H9 (cell line): ENCODE results near the gene SGCD. TPM values are rescaled to one million over a fixed set of nuclear protein-coding genes. Genes with fewer than 3 reads are reported as not detected.

Experiments used
- DNase-seq: peaks from one replicate; pipeline ENCODE4 v3.0.0-alpha.2; 2017
- H2AFZ ChIP-seq: one replicate; pipeline ENCODE4 v1.6.1; 2013; ENCODE audit warnings: mild to moderate bottlenecking, low read length, control low read depth, moderate library complexity
- H2AK5ac ChIP-seq: 2 replicates; pipeline ENCODE4 v1.6.1; 2013; ENCODE audit warnings: low read length, control low read depth, mixed read lengths; ENCODE audit not compliant: insufficient read length
- H2BK120ac ChIP-seq: one replicate; pipeline ENCODE4 v1.6.1; 2013; ENCODE audit warnings: low read depth, mild to moderate bottlenecking, low read length, control low read depth, inconsistent platforms; ENCODE audit not compliant: poor library complexity, severe bottlenecking
- H2BK12ac ChIP-seq: 2 replicates; pipeline ENCODE4 v1.6.1; 2013; ENCODE audit warnings: low read length, control low read depth, mixed read lengths, low read depth; ENCODE audit not compliant: insufficient read length
- H2BK15ac ChIP-seq: 2 replicates; pipeline ENCODE4 v1.6.1; 2013; ENCODE audit warnings: low read depth, low read length, control low read depth
- H2BK20ac ChIP-seq: one replicate; pipeline ENCODE4 v1.6.1; 2013; ENCODE audit warnings: low read depth, mild to moderate bottlenecking, low read length, control low read depth, inconsistent platforms; ENCODE audit not compliant: poor library complexity, severe bottlenecking
- H2BK5ac ChIP-seq: 2 replicates; pipeline ENCODE4 v1.6.1; 2013; ENCODE audit warnings: low read length, control low read depth, mixed read lengths; ENCODE audit not compliant: insufficient read length
- H3K14ac ChIP-seq: 2 replicates; pipeline ENCODE4 v1.6.1; 2013; ENCODE audit warnings: low read length, control low read depth; ENCODE audit not compliant: insufficient read depth
- H3K18ac ChIP-seq: 2 replicates; pipeline ENCODE4 v1.6.1; 2013; ENCODE audit warnings: low read depth, mild to moderate bottlenecking, mixed read lengths, low read length, control low read depth; ENCODE audit not compliant: insufficient read length
- H3K23ac ChIP-seq: 2 replicates; pipeline ENCODE4 v1.6.1; 2013; ENCODE audit warnings: low read length, control low read depth, mixed read lengths, low read depth; ENCODE audit not compliant: insufficient read length
- H3K23me2 ChIP-seq: 2 replicates; pipeline ENCODE4 v1.6.1; 2013; ENCODE audit warnings: low read depth, mild to moderate bottlenecking, mixed read lengths, low read length, control low read depth; ENCODE audit not compliant: insufficient read length, poor library complexity, severe bottlenecking
- H3K27ac ChIP-seq: 2 replicates; pipeline ENCODE4 v1.5.1; 2013; ENCODE audit warnings: low read length, control low read depth, mixed read lengths, low read depth; ENCODE audit not compliant: insufficient read length
- H3K27me3 ChIP-seq: 2 replicates; pipeline ENCODE4 v1.6.1; 2013; ENCODE audit warnings: low read length, control low read depth, inconsistent platforms; ENCODE audit not compliant: insufficient read depth
- H3K4ac ChIP-seq: 2 replicates; pipeline ENCODE4 v1.6.1; 2013; ENCODE audit warnings: low read depth, mild to moderate bottlenecking, control low read depth, inconsistent platforms, low read length, moderate library complexity
- H3K4me1 ChIP-seq: 2 replicates; pipeline ENCODE4 v1.6.1; 2013; ENCODE audit warnings: low read length, control low read depth, inconsistent platforms; ENCODE audit not compliant: insufficient read depth
- H3K4me2 ChIP-seq: 2 replicates; pipeline ENCODE4 v1.6.1; 2013; ENCODE audit warnings: low read length, control low read depth, mixed read lengths; ENCODE audit not compliant: insufficient read length, insufficient read depth
- H3K56ac ChIP-seq: 2 replicates; pipeline ENCODE4 v1.6.1; 2013; ENCODE audit warnings: low read depth, mild to moderate bottlenecking, mixed read lengths, low read length, control low read depth; ENCODE audit not compliant: insufficient read length
- H3K79me1 ChIP-seq: 2 replicates; pipeline ENCODE4 v1.6.1; 2013; ENCODE audit warnings: low read depth, mild to moderate bottlenecking, moderate library complexity, low read length, control low read depth, inconsistent platforms; ENCODE audit not compliant: insufficient read depth, poor library complexity, severe bottlenecking
- H3K79me2 ChIP-seq: 2 replicates; pipeline ENCODE4 v1.6.1; 2013; ENCODE audit warnings: low read length, control low read depth, inconsistent platforms; ENCODE audit not compliant: insufficient read depth
- H3K9ac ChIP-seq: 2 replicates; pipeline ENCODE4 v1.6.1; 2013; ENCODE audit warnings: low read length, control low read depth, mixed read lengths; ENCODE audit not compliant: insufficient read length; ENCODE audit errors: extremely low read depth
- H3K9me3 ChIP-seq: one replicate; pipeline ENCODE4 v1.6.1; 2013; ENCODE audit warnings: low read depth, low read length, inconsistent platforms; ENCODE audit not compliant: control insufficient read depth
- H3T11ph ChIP-seq: one replicate; pipeline ENCODE4 v1.6.1; 2013; ENCODE audit warnings: mild to moderate bottlenecking, low read length, control low read depth, inconsistent platforms
- H4K20me1 ChIP-seq: one replicate; pipeline ENCODE4 v1.6.1; 2013; ENCODE audit not compliant: control insufficient read depth, insufficient read length, insufficient read depth
- H4K5ac ChIP-seq: 2 replicates; pipeline ENCODE4 v1.6.1; 2013; ENCODE audit warnings: low read depth, mild to moderate bottlenecking, mixed read lengths, low read length, control low read depth; ENCODE audit not compliant: insufficient read length
- H4K8ac ChIP-seq: replicated peaks from 2 replicates; pipeline ENCODE4 v1.6.1; 2013; ENCODE audit warnings: low read length, control low read depth, mixed read lengths, low read depth; ENCODE audit not compliant: insufficient read length
- H4K91ac ChIP-seq: 2 replicates; pipeline ENCODE4 v1.6.1; 2013; ENCODE audit warnings: low read depth, mild to moderate bottlenecking, moderate library complexity, mixed read lengths, low read length, control low read depth; ENCODE audit not compliant: insufficient read length
- H3K27ac Mint-ChIP-seq, 3 experiments: 2 replicates in 2 of 3; 3 replicates in 1 of 3; pipeline ENCODE4 v1.8.0; 2020 to 2021; ENCODE audit warnings: mixed read lengths in 3 of 3, mild to moderate bottlenecking in 1 of 3, moderate library complexity in 1 of 3
- H3K27me3 Mint-ChIP-seq: 2 replicates; pipeline ENCODE4 v1.8.0; 2021; ENCODE audit warnings: low read depth, mild to moderate bottlenecking, moderate library complexity, mixed read lengths
- H3K36me3 Mint-ChIP-seq, 3 experiments: 2 replicates in 2 of 3; 3 replicates in 1 of 3; pipeline ENCODE4 v1.8.0; 2020 to 2021; ENCODE audit warnings: low read depth in 3 of 3, mixed read lengths in 3 of 3; ENCODE audit not compliant: insufficient read depth in 1 of 3
- H3K4me1 Mint-ChIP-seq, 2 experiments: 2 replicates each; pipeline ENCODE4 v1.8.0; 2020; ENCODE audit warnings: mixed read lengths in 2 of 2
- H3K4me3 Mint-ChIP-seq, 2 experiments: 2 replicates in 1 of 2; 3 replicates in 1 of 2; pipeline ENCODE4 v1.8.0; 2020 to 2021; ENCODE audit warnings: mild to moderate bottlenecking in 2 of 2, mixed read lengths in 2 of 2, moderate library complexity in 1 of 2
- H3K9me3 Mint-ChIP-seq, 2 experiments: 2 replicates in 1 of 2; 3 replicates in 1 of 2; pipeline ENCODE4 v1.8.0; 2020; ENCODE audit warnings: mild to moderate bottlenecking in 2 of 2, mixed read lengths in 2 of 2, moderate library complexity in 1 of 2
- WGBS: extraction: QIAGEN DNeasy Blood & Tissue Kit; methylation state at CpG from one replicate; pipeline ENCODE4 v1.1.7; 2013; ENCODE audit warnings: missing lambda C conversion rate, low lambda C conversion rate, mixed read lengths; ENCODE audit not compliant: insufficient read length; ENCODE audit errors: extremely low coverage; 5-methylcytosine and 5-hydroxymethylcytosine counted together
- total RNA-seq: library from RNA; stranded (reverse); gene quantifications from 2 replicates; pipeline ENCODE4 v1.2.1, GENCODE V29; 2021
- TF ChIP-seq, protein P1 (sequence below): fragments of 200-600 bp; sonication (generic); conservative IDR thresholded peaks from 3 replicates; pipeline ENCODE4 v1.8.0; 2021; ENCODE audit warnings: antibody characterized with exemption, mild to moderate bottlenecking

Gene SGCD
- total RNA-seq, 1 experiment from 2014 or later, result 0.11 TPM

DNA sequence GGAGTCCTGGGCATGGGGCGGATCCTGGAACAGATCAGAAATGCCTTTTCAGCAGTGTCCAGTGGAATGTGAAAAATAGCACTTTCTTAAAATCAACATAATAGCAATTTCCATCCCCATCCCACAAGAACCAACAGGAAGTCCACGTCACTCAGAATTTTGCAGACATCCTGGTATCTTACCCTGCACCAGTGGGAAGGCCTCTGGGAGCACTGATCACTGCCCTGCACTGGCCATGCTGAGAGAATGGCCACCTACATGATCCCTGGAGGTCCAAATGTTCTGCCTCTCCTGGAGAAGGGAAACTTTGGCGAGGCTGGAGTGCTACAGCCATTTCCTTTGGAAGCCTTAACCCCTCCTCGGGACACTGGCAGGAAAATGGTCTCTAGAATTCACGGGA is 173.8 kb downstream of the SGCD start:
- H3K27me3 Mint-ChIP-seq, result no peaks in the 10 kb centered on the region
- H3K9me3 Mint-ChIP-seq, result no peaks in the 10 kb centered on the region; a peak in 1 of 5 replicates
- no peak overlapping the region for H2AK5ac ChIP-seq
- no CpG with 5 or more reads among the region's 5 CpGs for WGBS
- no peaks in the 10 kb centered on the region; the same call in 1 of the 2 replicates for H3K4me1 ChIP-seq
- no peak overlapping the region for H3K14ac ChIP-seq
- no peak overlapping the region for H2BK20ac ChIP-seq
- H2BK5ac ChIP-seq, result no peak overlapping the region
- TF ChIP-seq, protein P1, sequence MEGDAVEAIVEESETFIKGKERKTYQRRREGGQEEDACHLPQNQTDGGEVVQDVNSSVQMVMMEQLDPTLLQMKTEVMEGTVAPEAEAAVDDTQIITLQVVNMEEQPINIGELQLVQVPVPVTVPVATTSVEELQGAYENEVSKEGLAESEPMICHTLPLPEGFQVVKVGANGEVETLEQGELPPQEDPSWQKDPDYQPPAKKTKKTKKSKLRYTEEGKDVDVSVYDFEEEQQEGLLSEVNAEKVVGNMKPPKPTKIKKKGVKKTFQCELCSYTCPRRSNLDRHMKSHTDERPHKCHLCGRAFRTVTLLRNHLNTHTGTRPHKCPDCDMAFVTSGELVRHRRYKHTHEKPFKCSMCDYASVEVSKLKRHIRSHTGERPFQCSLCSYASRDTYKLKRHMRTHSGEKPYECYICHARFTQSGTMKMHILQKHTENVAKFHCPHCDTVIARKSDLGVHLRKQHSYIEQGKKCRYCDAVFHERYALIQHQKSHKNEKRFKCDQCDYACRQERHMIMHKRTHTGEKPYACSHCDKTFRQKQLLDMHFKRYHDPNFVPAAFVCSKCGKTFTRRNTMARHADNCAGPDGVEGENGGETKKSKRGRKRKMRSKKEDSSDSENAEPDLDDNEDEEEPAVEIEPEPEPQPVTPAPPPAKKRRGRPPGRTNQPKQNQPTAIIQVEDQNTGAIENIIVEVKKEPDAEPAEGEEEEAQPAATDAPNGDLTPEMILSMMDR, result no peak
- no peak overlapping the region for H3K4ac ChIP-seq
- H3T11ph ChIP-seq, result no peak overlapping the region
- no peaks in the 10 kb centered on the region for H3K36me3 Mint-ChIP-seq
- no peaks in the 10 kb centered on the region for H3K27me3 ChIP-seq
- no peak overlapping the region for H2BK15ac ChIP-seq
- no peak for DNase-seq
- no peaks in the 10 kb centered on the region for H3K9me3 ChIP-seq
- no peak overlapping the region for H4K8ac ChIP-seq
- no peak overlapping the region for H3K18ac ChIP-seq
- no peak overlapping the region for H3K4me2 ChIP-seq
- no peak overlapping the region for H2AFZ ChIP-seq
- H4K20me1 ChIP-seq, result no peaks in the 10 kb centered on the region
- no peak overlapping the region for H4K5ac ChIP-seq
- no peaks in the 10 kb centered on the region for H3K23me2 ChIP-seq
- H3K4me3 Mint-ChIP-seq, result no peak overlapping the region
- no peaks in the 10 kb centered on the region for H3K79me1 ChIP-seq
- no peak overlapping the region for H3K27ac ChIP-seq
- H3K27ac Mint-ChIP-seq, result no peak overlapping the region; a peak in 3 of 7 replicates
- H3K4me1 Mint-ChIP-seq, result peaks cover 4 to 11% of the 10 kb centered on the region in 2 experiments
- H3K79me2 ChIP-seq, result no peaks in the 10 kb centered on the region
- no peak overlapping the region for H2BK120ac ChIP-seq
- no peak overlapping the region for H3K56ac ChIP-seq
- no peak overlapping the region for H4K91ac ChIP-seq
- no peak overlapping the region for H3K9ac ChIP-seq
- no peak overlapping the region for H2BK12ac ChIP-seq
- H3K23ac ChIP-seq, result no peak overlapping the region
